Activated CD4-positive, alpha-beta T cell treated with anti-CD3 and anti-CD28 coated beads, Interleukin-2, amount 10 ng/mL, durations not matched to agents 24 days and 14 days (primary cell): ENCODE results near the gene PRKG1. TPM values are rescaled to one million over a fixed set of nuclear protein-coding genes. Genes with fewer than 3 reads are reported as not detected.

Experiments
- DNase-seq: peaks from one replicate; pipeline ENCODE4 v3.0.0; 2022
- H3K27ac Mint-ChIP-seq: one replicate; pipeline ENCODE4 v1.8.0; 2022; ENCODE audit warnings: mild to moderate bottlenecking, mixed read lengths
- H3K27me3 Mint-ChIP-seq: one replicate; pipeline ENCODE4 v1.8.0; 2022; ENCODE audit warnings: mixed read lengths
- H3K36me3 Mint-ChIP-seq: one replicate; pipeline ENCODE4 v1.8.0; 2022; ENCODE audit warnings: low read depth, mild to moderate bottlenecking, mixed read lengths
- H3K4me1 Mint-ChIP-seq: one replicate; pipeline ENCODE4 v1.8.0; 2021; ENCODE audit warnings: mixed read lengths
- H3K4me3 Mint-ChIP-seq: one replicate; pipeline ENCODE4 v1.8.0; 2022; ENCODE audit warnings: mild to moderate bottlenecking, moderate library complexity, mixed read lengths
- H3K9me3 Mint-ChIP-seq: one replicate; pipeline ENCODE4 v1.8.0; 2021; ENCODE audit warnings: mixed read lengths
- intact Hi-C: fragments of 100-400 bp; cut with micrococcal nuclease; formaldehyde crosslinking; loops from one replicate; pipeline ENCODE4 v1.15.1; 2023
- total RNA-seq: library from RNA; stranded (reverse); gene quantifications from 2 replicates; pipeline ENCODE4 v1.2.3, GENCODE V29; 2022

PRKG1 gene
- total RNA-seq, 1 donor from 2014 or later: not detected

GRCh38 chr10:51874131-51874530 is 799.8 kb downstream of the PRKG1 start:
- intact Hi-C loops: no loop called here
- no peak overlapping the region for H3K27ac Mint-ChIP-seq
- peaks cover 7% of the 10 kb centered on the region for H3K27me3 Mint-ChIP-seq
- DNase-seq: no peak
- peaks cover 7% of the 10 kb centered on the region for H3K4me1 Mint-ChIP-seq
- no peak overlapping the region for H3K4me3 Mint-ChIP-seq
- no peaks in the 10 kb centered on the region for H3K9me3 Mint-ChIP-seq
- H3K36me3 Mint-ChIP-seq: no peaks in the 10 kb centered on the region

DNA sequence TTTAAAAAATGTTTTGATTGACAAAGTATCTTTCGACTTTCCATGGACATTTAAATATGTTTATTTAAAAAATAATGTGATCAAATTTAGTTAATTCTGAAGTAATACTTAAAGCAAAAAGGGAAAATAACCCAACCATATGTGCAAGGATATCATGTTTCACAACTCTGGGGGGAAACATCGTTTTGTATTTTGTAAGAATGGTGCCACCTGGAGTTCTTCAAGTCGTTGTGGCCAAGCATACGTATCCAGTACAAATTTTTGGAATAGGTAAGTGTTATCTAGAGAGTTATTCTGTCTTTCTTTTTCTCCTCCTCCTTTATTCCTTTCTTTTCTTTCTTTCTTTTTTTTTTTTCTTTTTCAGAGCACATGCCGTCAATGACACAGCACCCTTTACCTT is 801.3 kb downstream of the PRKG1 start:
- Mint-ChIP-seq H3K4me3 (no peak overlapping the region), H3K27ac (no peak overlapping the region)
- intact Hi-C loops: no loop called here

GRCh38 chr10:51876503-51876902 is 802.2 kb downstream of the PRKG1 start:
- H3K9me3 Mint-ChIP-seq: no peaks in the 10 kb centered on the region
- intact Hi-C loops: no loop called here
- H3K4me3 Mint-ChIP-seq: no peak overlapping the region
- H3K27me3 Mint-ChIP-seq: peaks cover 7% of the 10 kb centered on the region
- peaks cover 11% of the 10 kb centered on the region for H3K4me1 Mint-ChIP-seq
- H3K27ac Mint-ChIP-seq: no peak overlapping the region
- no peaks in the 10 kb centered on the region for H3K36me3 Mint-ChIP-seq
- no peak for DNase-seq

More for the DNA sequence above, 801.3 kb downstream of the PRKG1 start:
- no peaks in the 10 kb centered on the region for H3K36me3 Mint-ChIP-seq
- no peak for DNase-seq
- no peaks in the 10 kb centered on the region for H3K9me3 Mint-ChIP-seq
- H3K4me1 Mint-ChIP-seq: peaks cover 11% of the 10 kb centered on the region
- peaks cover 7% of the 10 kb centered on the region for H3K27me3 Mint-ChIP-seq

DNA sequence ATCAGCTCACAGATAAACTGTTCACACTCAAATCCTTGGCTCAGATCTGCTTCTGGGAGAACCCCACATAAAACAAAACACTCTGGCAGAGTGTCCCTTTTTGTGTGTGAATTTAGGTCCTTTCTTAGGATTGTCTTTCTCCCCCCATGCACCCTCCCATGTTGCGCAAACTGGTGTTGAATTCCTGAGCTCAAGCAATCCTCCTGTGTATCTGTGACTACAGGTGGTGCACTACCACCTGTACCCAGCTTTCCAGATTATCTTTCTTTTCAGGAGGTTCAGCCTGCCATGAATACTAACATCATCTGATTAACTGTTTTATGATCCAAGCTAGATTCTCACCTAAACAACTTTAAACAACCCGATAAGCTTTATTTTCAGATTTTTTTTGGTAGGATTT is 802.7 kb downstream of the PRKG1 start:
- H3K4me1 Mint-ChIP-seq: peaks cover 11% of the 10 kb centered on the region
- no peak overlapping the region for H3K4me3 Mint-ChIP-seq
- DNase-seq: no peak
- intact Hi-C loops: no loop called here
- no peaks in the 10 kb centered on the region for H3K9me3 Mint-ChIP-seq
- no peaks in the 10 kb centered on the region for H3K36me3 Mint-ChIP-seq
- H3K27ac Mint-ChIP-seq: no peak overlapping the region
- peaks cover 6% of the 10 kb centered on the region for H3K27me3 Mint-ChIP-seq

DNA sequence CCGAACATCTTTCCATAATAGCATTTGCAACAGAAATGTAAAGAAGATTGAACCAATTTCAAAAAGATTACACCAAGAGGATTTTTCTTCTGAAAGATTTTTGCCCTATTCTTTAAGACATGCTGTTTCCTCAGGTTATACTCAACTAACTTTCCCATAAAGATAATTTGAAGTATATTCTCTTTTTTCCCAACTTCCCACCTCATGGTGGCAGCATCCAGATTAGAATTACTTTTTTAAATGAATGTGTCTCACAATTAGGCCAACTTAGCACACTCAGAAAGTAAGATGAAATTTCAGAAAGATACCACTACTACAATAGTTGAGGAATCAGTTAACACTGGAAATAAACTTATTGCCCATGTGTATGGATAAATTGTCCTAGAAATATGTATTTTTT is 803.3 kb downstream of the PRKG1 start:
- intact Hi-C loops: loop anchor here (2.0 kb wide), 1 partner anchor 45 kb away; no protein-coding TSS in a partner anchor
- Mint-ChIP-seq H3K27ac (no peak overlapping the region), H3K9me3 (peaks cover 4% of the 10 kb centered on the region), H3K4me1 (peaks cover 11% of the 10 kb centered on the region), H3K27me3 (peaks cover 4% of the 10 kb centered on the region), H3K36me3 (no peaks in the 10 kb centered on the region), H3K4me3 (no peak overlapping the region)
- DNase-seq: no peak

DNA sequence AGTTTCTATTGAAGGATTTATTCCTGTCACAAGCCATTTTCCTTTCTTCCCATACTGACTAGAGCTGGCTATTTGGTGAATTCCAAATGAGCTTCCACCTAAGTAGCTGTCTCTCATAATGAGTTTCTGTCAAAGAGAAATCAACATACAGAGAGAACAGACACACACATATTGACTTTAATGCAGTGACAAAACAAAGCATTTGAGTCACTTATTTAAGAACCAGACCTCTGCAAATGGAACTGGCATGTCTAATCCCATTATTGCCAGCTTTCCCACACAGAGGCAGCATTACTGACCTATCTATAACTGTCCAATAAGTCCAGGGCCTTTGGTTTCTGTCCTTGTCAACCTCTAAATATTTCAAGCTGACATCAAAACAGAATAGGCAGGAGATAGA is 804.4 kb downstream of the PRKG1 start:
- Mint-ChIP-seq H3K27ac (peak overlapping the region; percentile 49), H3K27me3 (peaks cover 8% of the 10 kb centered on the region), H3K36me3 (no peaks in the 10 kb centered on the region), H3K9me3 (peaks cover 4% of the 10 kb centered on the region), H3K4me3 (peak overlapping the region; percentile 65), H3K4me1 (peaks cover 11% of the 10 kb centered on the region)
- DNase-seq: no peak
- intact Hi-C loops: loop anchor here (1.0 to 2.0 kb wide), 2 partner anchors 46 to 178 kb away; no protein-coding TSS in a partner anchor

GRCh38 chr10:51879238-51879637 is 805.0 kb downstream of the PRKG1 start:
- H3K36me3 Mint-ChIP-seq: no peaks in the 10 kb centered on the region
- H3K27me3 Mint-ChIP-seq: peaks cover 8% of the 10 kb centered on the region
- intact Hi-C loops: loop anchor here (1.0 to 2.0 kb wide), 2 partner anchors 46 to 179 kb away; no protein-coding TSS in a partner anchor
- peaks cover 4% of the 10 kb centered on the region for H3K9me3 Mint-ChIP-seq
- peaks cover 11% of the 10 kb centered on the region for H3K4me1 Mint-ChIP-seq
- H3K4me3 Mint-ChIP-seq: peak overlapping the region; percentile 65
- H3K27ac Mint-ChIP-seq: peak overlapping the region; percentile 78
- peak; percentile 76 for DNase-seq

GRCh38 chr10:51881213-51881612 is 806.9 kb downstream of the PRKG1 start:
- Mint-ChIP-seq H3K4me3 (no peak overlapping the region), H3K27me3 (peaks cover 8% of the 10 kb centered on the region), H3K9me3 (peaks cover 4% of the 10 kb centered on the region), H3K4me1 (peaks cover 11% of the 10 kb centered on the region), H3K36me3 (no peaks in the 10 kb centered on the region), H3K27ac (no peak overlapping the region)
- intact Hi-C loops: no loop called here
- no peak for DNase-seq

DNA sequence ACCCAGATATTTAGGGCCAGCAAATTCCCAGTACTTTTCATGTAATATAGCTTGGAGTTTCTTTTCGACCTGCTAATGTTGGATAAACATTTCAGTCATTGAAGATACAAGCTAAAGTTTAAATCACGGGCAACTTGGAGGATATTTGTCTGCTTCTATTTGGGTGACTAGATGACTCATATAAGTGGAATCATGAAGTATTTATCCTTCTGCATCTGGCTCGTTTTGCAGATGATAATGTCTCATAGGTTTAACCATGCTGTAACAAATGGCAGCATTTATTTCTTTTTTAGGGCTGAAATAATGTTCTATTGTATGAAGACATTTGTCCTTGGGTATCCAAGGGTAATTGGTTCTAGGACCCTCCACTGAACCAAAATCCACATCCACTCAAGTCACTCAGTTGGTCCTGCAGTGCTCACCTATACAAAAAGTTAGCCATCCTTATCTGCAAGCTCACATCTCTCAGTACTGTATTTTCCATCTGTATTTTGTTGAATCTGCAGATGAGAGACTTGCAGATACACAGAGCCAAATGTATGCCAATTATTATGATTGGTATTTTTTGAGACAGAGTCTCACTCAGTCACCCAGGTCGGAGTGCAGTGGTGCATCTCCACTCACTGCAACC is 812.3 kb downstream of the PRKG1 start:
- Mint-ChIP-seq H3K9me3 (peaks cover 4% of the 10 kb centered on the region), H3K27ac (no peak overlapping the region), H3K4me1 (no peaks in the 10 kb centered on the region), H3K27me3 (peaks cover 6% of the 10 kb centered on the region), H3K4me3 (no peak overlapping the region), H3K36me3 (no peaks in the 10 kb centered on the region)
- intact Hi-C loops: no loop called here
- no peak for DNase-seq

- Mint-ChIP-seq H3K27ac (no peak overlapping the region), H3K9me3 (no peaks in the 10 kb centered on the region), H3K4me3 (no peak overlapping the region), H3K36me3 (no peaks in the 10 kb centered on the region), H3K27me3 (peaks cover 3% of the 10 kb centered on the region), H3K4me1 (no peaks in the 10 kb centered on the region)
- intact Hi-C loops: no loop called here
- no peak for DNase-seq
These were observed 814.0 kb downstream of the PRKG1 start for GRCh38 chr10:51888263-51888662.

- peaks cover 7% of the 10 kb centered on the region for H3K27me3 Mint-ChIP-seq
- no peaks in the 10 kb centered on the region for H3K9me3 Mint-ChIP-seq
- no peak overlapping the region for H3K4me3 Mint-ChIP-seq
- H3K36me3 Mint-ChIP-seq: no peaks in the 10 kb centered on the region
- H3K4me1 Mint-ChIP-seq: no peaks in the 10 kb centered on the region
- no peak overlapping the region for H3K27ac Mint-ChIP-seq
- intact Hi-C loops: no loop called here
- DNase-seq: no peak
These were observed 818.0 kb downstream of the PRKG1 start for GRCh38 chr10:51892313-51892712.

GRCh38 chr10:51892965-51893658 is 818.8 kb downstream of the PRKG1 start:
- H3K9me3 Mint-ChIP-seq: no peaks in the 10 kb centered on the region
- intact Hi-C loops: no loop called here
- H3K4me1 Mint-ChIP-seq: no peaks in the 10 kb centered on the region
- no peak overlapping the region for H3K4me3 Mint-ChIP-seq
- H3K27ac Mint-ChIP-seq: no peak overlapping the region
- peaks cover 7% of the 10 kb centered on the region for H3K27me3 Mint-ChIP-seq
- H3K36me3 Mint-ChIP-seq: no peaks in the 10 kb centered on the region
- peak; percentile 68 for DNase-seq

DNA sequence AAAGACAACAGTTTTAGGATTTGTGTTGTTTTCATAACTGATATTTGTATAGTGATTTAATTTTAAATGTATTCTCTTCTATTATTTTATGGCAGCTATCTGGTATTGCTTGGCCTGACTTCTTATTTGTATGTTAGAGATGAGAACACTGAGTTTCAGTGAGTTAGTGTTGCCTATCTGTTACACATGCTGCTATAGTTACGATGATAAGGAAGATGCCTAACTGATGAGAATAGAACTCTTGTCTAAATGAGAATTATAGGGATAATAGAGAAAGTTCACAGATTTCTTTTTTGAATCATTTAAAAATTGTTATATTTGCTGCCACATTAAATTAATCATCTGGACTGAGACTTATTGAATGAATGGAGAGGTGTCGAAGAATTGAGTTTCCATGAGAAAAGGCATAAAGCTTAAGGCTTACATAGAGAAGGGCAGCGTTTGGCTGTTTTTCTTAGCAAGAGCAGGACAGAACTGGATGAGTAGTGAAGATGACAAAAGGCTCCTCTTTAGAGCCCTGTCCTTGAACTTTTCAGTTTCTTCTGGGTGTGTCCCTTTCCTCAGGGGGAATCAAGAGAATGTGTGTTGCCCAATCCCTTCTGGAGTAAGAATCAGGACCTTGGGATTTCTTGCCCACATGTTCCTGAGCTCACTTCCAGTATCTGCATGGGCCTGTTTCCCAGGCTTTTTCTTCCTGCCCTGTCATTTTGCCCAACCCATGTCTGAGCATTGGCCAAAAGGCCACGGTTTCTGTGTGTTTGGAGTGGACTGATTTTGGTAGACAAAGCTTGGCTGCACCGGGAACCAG is 820.7 kb downstream of the PRKG1 start:
- no peak for DNase-seq
- H3K4me1 Mint-ChIP-seq: no peaks in the 10 kb centered on the region
- no peaks in the 10 kb centered on the region for H3K9me3 Mint-ChIP-seq
- H3K36me3 Mint-ChIP-seq: no peaks in the 10 kb centered on the region
- intact Hi-C loops: no loop called here
- H3K4me3 Mint-ChIP-seq: no peak overlapping the region
- H3K27me3 Mint-ChIP-seq: peaks cover 5% of the 10 kb centered on the region
- no peak overlapping the region for H3K27ac Mint-ChIP-seq

DNA sequence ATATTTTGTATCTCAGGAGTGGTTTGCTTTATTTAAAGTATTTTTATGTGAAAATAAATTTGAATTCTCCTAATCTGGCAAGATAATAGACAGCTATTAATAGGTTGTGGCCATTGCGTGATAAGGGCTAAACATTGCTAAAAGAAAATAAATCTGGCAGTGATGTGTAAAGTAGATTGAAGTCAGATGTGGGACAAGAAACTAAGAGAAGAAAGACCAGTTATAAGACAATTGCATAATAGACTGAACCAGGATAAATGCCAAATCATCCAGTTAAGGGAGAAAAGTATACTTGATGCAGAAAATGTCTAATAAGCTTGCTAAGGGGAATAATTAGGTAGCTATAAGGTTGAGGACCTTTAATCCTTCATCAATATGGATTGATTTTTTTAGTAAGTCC is 822.6 kb downstream of the PRKG1 start:
- Mint-ChIP-seq H3K27me3 (peaks cover 5% of the 10 kb centered on the region), H3K9me3 (no peaks in the 10 kb centered on the region), H3K4me1 (no peaks in the 10 kb centered on the region), H3K4me3 (no peak overlapping the region), H3K36me3 (no peaks in the 10 kb centered on the region), H3K27ac (no peak overlapping the region)
- intact Hi-C loops: no loop called here
- DNase-seq: no peak
